H1 (cell line): Measurements from ENCODE around the gene KIR3DL1. TPM values are rescaled to one million over a fixed set of nuclear protein-coding genes. Genes with fewer than 3 reads are reported as not detected.

Experiments used
- CTCF ChIA-PET: fragments of 300-600 bp; sonication (Branson Sonifier 250); formaldehyde crosslinking; loops from one replicate; lab custom pipeline; 2021; ENCODE audit not compliant: partially characterized antibody; lab: Charles Lee
- POLR2A ChIA-PET: fragments of 300-600 bp; sonication (Branson Sonifier 250); formaldehyde crosslinking; loops from one replicate; lab custom pipeline; 2021; ENCODE audit warnings: inconsistent platforms; ENCODE audit not compliant: partially characterized antibody; lab: Charles Lee
- DNase-seq, 2 experiments: peaks; one replicate each; pipeline versions ENCODE4 v3.0.0 to v3.0.0-alpha.2; 2010 to 2022; ENCODE audit warnings: low spot score in 2 of 2, low read depth in 1 of 2, mixed read lengths in 1 of 2
- FAIRE-seq: peaks from 2 replicates; lab custom pipeline; 2011; peaks lifted over from hg19 to GRCh38; lab: Jason Lieb, UNC
- H2AFZ ChIP-seq: 2 replicates; pipeline ENCODE4 v1.8.1; 2012; ENCODE audit warnings: low read length, inconsistent platforms
- H2AK5ac ChIP-seq: 2 replicates; pipeline ENCODE4 v1.6.1; 2013; ENCODE audit warnings: low read depth, low read length
- H2BK120ac ChIP-seq: replicated peaks from 2 replicates; pipeline ENCODE3; 2013; ENCODE audit warnings: low read depth, low read length, inconsistent platforms
- H2BK12ac ChIP-seq: 2 replicates; pipeline ENCODE4 v1.6.1; 2013; ENCODE audit warnings: low read depth, low read length
- H2BK15ac ChIP-seq: 2 replicates; pipeline ENCODE4 v1.6.1; 2013; ENCODE audit warnings: low read length
- H2BK20ac ChIP-seq: 2 replicates; pipeline ENCODE4 v1.6.1; 2013; ENCODE audit warnings: low read length
- H2BK5ac ChIP-seq: 2 replicates; pipeline ENCODE4 v1.6.1; 2013; ENCODE audit warnings: low read depth, low read length
- H3K14ac ChIP-seq: 2 replicates; pipeline ENCODE4 v1.6.1; 2013; ENCODE audit warnings: inconsistent platforms; ENCODE audit not compliant: insufficient read length
- H3K18ac ChIP-seq: 2 replicates; pipeline ENCODE4 v1.6.1; 2013; ENCODE audit warnings: low read length; ENCODE audit errors: extremely low read depth
- H3K23ac ChIP-seq: 2 replicates; pipeline ENCODE4 v1.6.1; 2013; ENCODE audit warnings: inconsistent platforms; ENCODE audit not compliant: insufficient read length
- H3K23me2 ChIP-seq: 2 replicates; pipeline ENCODE4 v1.6.1; 2013; ENCODE audit warnings: low read depth, low read length
- H3K27ac ChIP-seq: 2 replicates; pipeline ENCODE4 v1.6.1; 2011; ENCODE audit warnings: low read depth, low read length, inconsistent platforms
- H3K27me3 ChIP-seq, 4 experiments: replicated peaks in 1 of 4; 1 replicate in 1 of 4; 2 replicates in 3 of 4; pipeline versions ENCODE4 v1.6.1 to v1.8.1; 2011 to 2013; ENCODE audit warnings: low read length in 3 of 4, mild to moderate bottlenecking in 3 of 4, inconsistent platforms in 2 of 4, mixed read lengths in 2 of 4, moderate library complexity in 1 of 4; ENCODE audit not compliant: control insufficient read depth in 3 of 4, insufficient read depth in 3 of 4; ENCODE audit errors: extremely low read depth in 1 of 4
- H3K36me3 ChIP-seq, 4 experiments: 2 replicates each; pipeline versions ENCODE4 v1.6.1 to v1.8.1; 2011 to 2013; ENCODE audit warnings: mild to moderate bottlenecking in 4 of 4, low read length in 3 of 4, moderate library complexity in 2 of 4, control low read depth in 1 of 4, inconsistent platforms in 1 of 4; ENCODE audit not compliant: insufficient read depth in 4 of 4, control insufficient read depth in 2 of 4
- H3K4ac ChIP-seq: replicated peaks from 2 replicates; pipeline ENCODE3; 2013; ENCODE audit warnings: low read length, low read depth, mixed read lengths, inconsistent platforms; ENCODE audit not compliant: insufficient read length
- H3K4me1 ChIP-seq, 4 experiments: replicated peaks in 1 of 4; 1 replicate in 1 of 4; 2 replicates in 3 of 4; pipeline versions ENCODE4 v1.6.1 to v1.8.1; 2011 to 2013; ENCODE audit warnings: low read length in 3 of 4, inconsistent platforms in 2 of 4, mixed read lengths in 1 of 4; ENCODE audit not compliant: insufficient read depth in 4 of 4, control insufficient read depth in 3 of 4
- H3K4me2 ChIP-seq, 2 experiments: 2 replicates each; pipeline versions ENCODE4 v1.6.1 to v1.8.1; 2011 to 2013; ENCODE audit warnings: low read depth in 2 of 2, low read length in 2 of 2, control low read depth in 1 of 2, inconsistent platforms in 1 of 2, mild to moderate bottlenecking in 1 of 2; ENCODE audit not compliant: insufficient read depth in 1 of 2
- H3K4me3 ChIP-seq, 4 experiments: fragments of 200-600, 300-600 bp in 1 of 4; sonication (generic), shearing (Covaris generic), sonication (Bioruptor Twin) in 1 of 4; 2 replicates each; pipeline versions ENCODE4 v1.5.1 to v1.8.1; 2011 to 2016; ENCODE audit warnings: low read length in 4 of 4, low read depth in 3 of 4, control low read depth in 2 of 4, inconsistent platforms in 2 of 4, mild to moderate bottlenecking in 2 of 4, mixed read lengths in 1 of 4, moderate library complexity in 1 of 4; ENCODE audit not compliant: insufficient read depth in 2 of 4; ENCODE audit errors: extremely low read depth in 1 of 4
- H3K56ac ChIP-seq: replicated peaks from 2 replicates; pipeline ENCODE3; 2013; ENCODE audit warnings: low read depth, mild to moderate bottlenecking, mixed read lengths, low read length, inconsistent platforms; ENCODE audit not compliant: insufficient read length
- H3K79me1 ChIP-seq: 2 replicates; pipeline ENCODE4 v1.6.1; 2013; ENCODE audit warnings: low read depth, low read length, control low read depth
- H3K79me2 ChIP-seq, 2 experiments: 2 replicates each; pipeline versions ENCODE4 v1.6.1 to v1.8.1; 2012 to 2013; ENCODE audit warnings: low read length in 2 of 2, mild to moderate bottlenecking in 2 of 2, inconsistent platforms in 1 of 2; ENCODE audit not compliant: insufficient read depth in 2 of 2, control insufficient read depth in 1 of 2
- H3K9ac ChIP-seq, 4 experiments: replicated peaks in 1 of 4; 1 replicate in 1 of 4; 2 replicates in 3 of 4; pipeline versions ENCODE4 v1.6.1 to v1.8.1; 2011 to 2013; ENCODE audit warnings: low read depth in 3 of 4, low read length in 3 of 4, control low read depth in 2 of 4, mild to moderate bottlenecking in 2 of 4, moderate library complexity in 2 of 4, inconsistent platforms in 1 of 4; ENCODE audit errors: extremely low read depth in 1 of 4
- H3K9me3 ChIP-seq, 2 experiments: 2 replicates each; pipeline versions ENCODE4 v1.6.1 to v1.8.1; 2012 to 2013; ENCODE audit warnings: mild to moderate bottlenecking in 2 of 2, moderate library complexity in 2 of 2, control low read depth in 1 of 2, inconsistent platforms in 1 of 2, low read depth in 1 of 2, low read length in 1 of 2, mixed read lengths in 1 of 2; ENCODE audit not compliant: insufficient read depth in 2 of 2
- H4K20me1 ChIP-seq, 2 experiments: replicated peaks in 1 of 2; 2 replicates each; pipeline versions ENCODE3 to v1.8.1; 2011 to 2013; ENCODE audit warnings: inconsistent platforms in 2 of 2, low read length in 2 of 2, mild to moderate bottlenecking in 1 of 2; ENCODE audit not compliant: insufficient read depth in 2 of 2, control insufficient read depth in 1 of 2
- H4K5ac ChIP-seq: 2 replicates; pipeline ENCODE4 v1.6.1; 2013; ENCODE audit warnings: low read length, low read depth, mixed read lengths, inconsistent platforms; ENCODE audit not compliant: insufficient read length
- H4K8ac ChIP-seq: 2 replicates; pipeline ENCODE4 v1.8.0; 2013; ENCODE audit warnings: mild to moderate bottlenecking, moderate library complexity, low read length, inconsistent platforms; ENCODE audit not compliant: insufficient read depth; ENCODE audit errors: extremely low read depth
- H4K91ac ChIP-seq: replicated peaks from 2 replicates; pipeline ENCODE3; 2013; ENCODE audit warnings: low read length, mixed read lengths, inconsistent platforms; ENCODE audit not compliant: insufficient read length
- BRCA1 ChIP-seq: IDR thresholded peaks from 2 replicates; pipeline ENCODE4 v1.6.1; 2012; ENCODE audit warnings: low read depth, low read length, improper control_type of control experiment
- JUN ChIP-seq: IDR thresholded peaks from 2 replicates; pipeline ENCODE4 v1.6.1; 2011; ENCODE audit warnings: low read depth, mild to moderate bottlenecking, improper control_type of control experiment, low read length
- KDM4A ChIP-seq: IDR thresholded peaks from one replicate; pipeline ENCODE4 v1.7.1; 2012; ENCODE audit warnings: low read depth, mild to moderate bottlenecking, moderate library complexity, low read length, inconsistent platforms; ENCODE audit not compliant: severe bottlenecking
- POLR2AphosphoS5 ChIP-seq: IDR thresholded peaks from 2 replicates; pipeline ENCODE4 v1.6.1; 2011; ENCODE audit warnings: low read depth, low read length
- RAD21 ChIP-seq, 2 experiments: IDR thresholded peaks in 1 of 2; conservative IDR thresholded peaks in 1 of 2; 2 replicates each; pipeline ENCODE4 v1.6.1; 2011; ENCODE audit warnings: low read depth in 2 of 2, low read length in 2 of 2, improper control_type of control experiment in 1 of 2, inconsistent platforms in 1 of 2, mild to moderate bottlenecking in 1 of 2, moderate library complexity in 1 of 2
- RXRA ChIP-seq: IDR thresholded peaks from 2 replicates; pipeline ENCODE4 v1.6.1; 2011; ENCODE audit warnings: low read depth, mild to moderate bottlenecking, low read length, moderate library complexity; ENCODE audit not compliant: insufficient read depth
- SIN3A ChIP-seq, 2 experiments: IDR thresholded peaks in 1 of 2; conservative IDR thresholded peaks in 1 of 2; 2 replicates each; pipeline ENCODE4 v1.6.1; 2011 to 2012; ENCODE audit warnings: low read length in 2 of 2, improper control_type of control experiment in 1 of 2, low read depth in 1 of 2, mild to moderate bottlenecking in 1 of 2
- SIRT6 ChIP-seq: IDR thresholded peaks from one replicate; pipeline ENCODE4 v1.7.1; 2012; ENCODE audit warnings: low read length, inconsistent platforms
- SUZ12 ChIP-seq: fragments of 200-600 bp; sonication (generic); IDR thresholded peaks from 2 replicates; pipeline ENCODE4 v1.6.1; 2012; ENCODE audit warnings: mild to moderate bottlenecking, inconsistent platforms, low read length, moderate library complexity, mixed read lengths
- TAF1 ChIP-seq: IDR thresholded peaks from 2 replicates; pipeline ENCODE4 v1.6.1; 2011; ENCODE audit warnings: mild to moderate bottlenecking, low read depth, low read length
- TAF7 ChIP-seq: optimal IDR thresholded peaks from 2 replicates; pipeline ENCODE3; 2011; ENCODE audit warnings: low read depth, mild to moderate bottlenecking, inconsistent platforms, low read length, moderate library complexity, borderline replicate concordance
- USF2 ChIP-seq: IDR thresholded peaks from 2 replicates; pipeline ENCODE4 v1.6.1; 2011; ENCODE audit warnings: low read length, improper control_type of control experiment
- ZNF274 ChIP-seq: IDR thresholded peaks from 2 replicates; pipeline ENCODE4 v1.7.0; 2012; ENCODE audit warnings: low read length, borderline replicate concordance; ENCODE audit errors: extremely low read depth
- WGBS, 2 experiments: shearing (Covaris generic) in 1 of 2; methylation state at CpG; one replicate each; pipeline versions ENCODE4 v1.1.6 to v1.1.7; 2013 to 2015; ENCODE audit warnings: low lambda C conversion rate in 2 of 2, mixed read lengths in 2 of 2, inconsistent platforms in 1 of 2, low coverage in 1 of 2, missing lambda C conversion rate in 1 of 2; ENCODE audit not compliant: insufficient replicate concordance in 2 of 2, insufficient coverage in 1 of 2, insufficient read length in 1 of 2; ENCODE audit errors: extremely low coverage in 1 of 2, missing lambda C conversion rate in 1 of 2; 5-methylcytosine and 5-hydroxymethylcytosine counted together
- polyA plus RNA-seq, 7 experiments: library from polyadenylated mRNA; depleted of rRNA in 3 of 7; stranded (reverse) in 5 of 7; unstranded in 2 of 7; fragments of >200 nt in 5 of 7; fragments of 200-250 nt in 2 of 7; gene quantifications; 1 replicate in 5 of 7; 2 replicates in 1 of 7; 4 replicates in 1 of 7; pipeline versions ENCODE4 v1.2.1 to v1.2.3, GENCODE V29; 2011 to 2013; ENCODE audit warnings: missing spikeins in 2 of 7, mixed read lengths in 2 of 7
- total RNA-seq: library from RNA; stranded (reverse); fragmentation: NEBNext Ultra II Directional; extraction: Animal tissue kit (Norgen Biotek cat#: 25700); gene quantifications from 2 replicates; pipeline ENCODE4 v1.2.1, GENCODE V29; 2021

The KIR3DL1 gene
- total and polyA plus RNA-seq, 2 of the 8 experiments (the other 6 are each of a cell fraction or from before 2014, with no cell fraction given): not detected

DNA sequence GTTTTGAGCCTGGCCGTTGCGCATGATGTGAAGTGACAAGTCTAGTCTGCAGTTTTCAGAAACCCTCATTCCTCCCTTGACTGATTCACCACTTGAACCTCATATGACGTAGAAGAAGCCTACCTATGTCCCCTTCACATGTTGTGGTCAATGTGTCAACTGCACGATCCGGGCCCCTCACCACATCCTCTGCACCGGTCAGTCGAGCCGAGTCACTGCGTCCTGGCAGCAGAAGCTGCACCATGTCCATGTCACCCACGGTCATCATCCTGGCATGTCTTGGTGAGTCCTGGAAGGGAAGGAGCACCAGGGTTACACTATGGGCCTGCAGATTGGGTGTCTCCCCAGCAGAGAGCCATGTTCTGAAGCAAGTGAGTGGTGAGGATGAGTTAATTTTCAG, 12.9 kb upstream of the KIR3DL1 start, which contains the start of gene KIR2DL4:
Gene KIR2DL4, plus strand, starts transcription at position 201 of the 400 bp plus-strand sequence. Its CDS starts 42 bp downstream, at position 243.
- no peak within 1 kb of the TSS for H2BK20ac ChIP-seq
- H3K9me3 ChIP-seq: peaks cover 65 to 70% of the 10 kb centered on the region in 2 experiments
- CTCF ChIA-PET: no interaction called here
- no peak for TF ChIP-seq SIN3A (conservative IDR thresholded peaks at IDR 0.05 in 1 of 2, IDR thresholded peaks at IDR 0.05 in 1 of 2; ENCODE audit: low read depth in 1 of 2, low read length in 2 of 2)
- no peak for TF ChIP-seq BRCA1
- TF ChIP-seq USF2: no peak
- TF ChIP-seq SIRT6: no peak
- TF ChIP-seq POLR2AphosphoS5: no peak
- TF ChIP-seq TAF7: no peak
- no peak for TF ChIP-seq RAD21 (IDR thresholded peaks at IDR 0.05 in 1 of 2, conservative IDR thresholded peaks at IDR 0.05 in 1 of 2; ENCODE audit: low read depth in 2 of 2, low read length in 2 of 2)
- no peak for TF ChIP-seq JUN
- TF ChIP-seq KDM4A: no peak
- TF ChIP-seq ZNF274: no peak
- no peak for TF ChIP-seq SUZ12
- no peak for TF ChIP-seq RXRA
- TF ChIP-seq TAF1: no peak
- no peak within 1 kb of the TSS for H3K27ac ChIP-seq
- no peak for FAIRE-seq
- H3K14ac ChIP-seq: no peak within 1 kb of the TSS
- H3K4ac ChIP-seq: no peak within 1 kb of the TSS
- no peak within 1 kb of the TSS for H2AK5ac ChIP-seq
- H4K91ac ChIP-seq: no peak within 1 kb of the TSS
- WGBS, 2 experiments: 82% methylated on average over 10 of the region's 10 CpGs; no CpG with 5 or more reads in 1 of the 2 experiments
- no peak within 1 kb of the TSS for H3K23ac ChIP-seq
- H3K4me1 ChIP-seq: no peaks in the 10 kb centered on the region
- no peaks in the 10 kb centered on the region for H3K27me3 ChIP-seq
- no peaks in the 10 kb centered on the region for H3K79me1 ChIP-seq
- H3K79me2 ChIP-seq: no peaks in the 10 kb centered on the region
- H3K56ac ChIP-seq: no peak within 1 kb of the TSS
- H3K36me3 ChIP-seq: no peaks in the 10 kb centered on the region; a peak in 1 of 8 replicates
- no peak within 1 kb of the TSS for H2BK15ac ChIP-seq
- no peak within 1 kb of the TSS for H3K4me2 ChIP-seq
- H2BK120ac ChIP-seq: no peak within 1 kb of the TSS
- POLR2A ChIA-PET: no interaction called here
- no peak within 1 kb of the TSS for H4K8ac ChIP-seq
- H2BK12ac ChIP-seq: no peak within 1 kb of the TSS
- no peak for DNase-seq
- no peaks in the 10 kb centered on the region for H3K23me2 ChIP-seq
- no peak within 1 kb of the TSS for H2BK5ac ChIP-seq
- no peak within 1 kb of the TSS for H3K18ac ChIP-seq
- no peak within 1 kb of the TSS for H3K9ac ChIP-seq
- no peak within 1 kb of the TSS for H4K5ac ChIP-seq
- no peak within 1 kb of the TSS for H2AFZ ChIP-seq
- H3K4me3 ChIP-seq: no peak within 1 kb of the TSS
- H4K20me1 ChIP-seq: no peaks in the 10 kb centered on the region
